GM21423 (cell line): ENCODE measurements around the gene POLR1F.
"Not testable (repeated sequence)": the region's sequence is repeated elsewhere in the genome, so short reads cannot be mapped to it uniquely, and the experiment has no call there.

ENCODE experiments used
- ATAC-seq: cut with Tn5 transposase; IDR thresholded peaks from one replicate; pipeline ENCODE4 v1.9.1; 2021; ENCODE audit warnings: mild to moderate bottlenecking, moderate library complexity; ENCODE audit not compliant: unreplicated experiment

POLR1F gene, protein sequence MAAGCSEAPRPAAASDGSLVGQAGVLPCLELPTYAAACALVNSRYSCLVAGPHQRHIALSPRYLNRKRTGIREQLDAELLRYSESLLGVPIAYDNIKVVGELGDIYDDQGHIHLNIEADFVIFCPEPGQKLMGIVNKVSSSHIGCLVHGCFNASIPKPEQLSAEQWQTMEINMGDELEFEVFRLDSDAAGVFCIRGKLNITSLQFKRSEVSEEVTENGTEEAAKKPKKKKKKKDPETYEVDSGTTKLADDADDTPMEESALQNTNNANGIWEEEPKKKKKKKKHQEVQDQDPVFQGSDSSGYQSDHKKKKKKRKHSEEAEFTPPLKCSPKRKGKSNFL

GRCh38 chr7:19708397-19709248 is at the start of gene POLR1F:
Gene POLR1F (minus strand): TSS chr7:19709037. CDS start chr7:19709016, 21 bp downstream.
- peak; percentile 98 for ATAC-seq

GRCh38 chr7:19754521-19755116 is 45.8 kb upstream of the POLR1F start:
- no peak for ATAC-seq

- ATAC-seq: no peak
Measured at GRCh38 chr7:19752020-19752419, 43.2 kb upstream of the POLR1F start.

DNA sequence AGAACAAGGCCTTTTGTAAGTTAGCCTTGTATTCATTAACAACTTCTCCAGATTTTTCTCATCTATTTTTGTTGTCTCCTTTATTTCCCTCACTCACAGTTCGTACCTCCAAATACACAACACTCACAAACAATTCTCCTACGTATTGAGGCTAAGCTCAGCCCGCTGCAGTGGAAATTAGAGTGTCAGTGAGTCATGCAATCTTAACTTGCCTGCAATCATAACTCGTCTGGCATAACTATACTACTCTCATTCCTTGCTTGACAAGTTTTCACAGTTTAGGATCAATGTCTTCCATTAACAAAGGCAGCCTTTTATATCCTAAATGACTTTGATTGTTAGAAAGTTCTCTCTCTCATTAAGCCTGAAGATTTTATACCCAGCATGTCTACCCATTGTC is 40.8 kb upstream of the POLR1F start:
- ATAC-seq: no peak

DNA sequence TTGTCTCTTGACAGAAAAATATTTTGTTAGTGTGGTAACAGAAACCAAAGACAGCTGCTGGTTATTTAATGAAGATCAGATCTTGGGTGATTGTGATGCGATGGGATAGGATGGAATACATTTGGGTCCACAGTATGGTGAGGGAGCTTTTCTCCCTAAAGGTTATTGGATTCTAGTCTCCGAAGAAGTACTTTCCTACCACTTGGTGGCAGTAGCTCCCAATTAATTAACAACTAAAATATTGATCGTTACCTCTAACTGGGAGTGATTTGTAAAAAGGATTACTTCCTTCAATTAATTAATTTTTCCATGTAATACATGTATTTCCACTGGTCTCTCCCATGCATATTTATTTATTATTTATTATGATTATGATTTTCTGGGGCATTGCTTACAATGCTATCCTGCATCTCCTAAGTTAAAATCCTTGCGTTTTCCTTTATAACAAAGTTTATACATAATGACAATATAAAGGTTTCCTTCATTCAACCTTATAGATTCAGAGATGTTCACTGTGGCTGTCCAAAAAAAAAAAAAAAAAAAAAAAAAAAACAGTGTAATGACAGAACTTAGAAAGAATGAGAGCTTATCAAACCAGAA is 39.0 kb upstream of the POLR1F start:
- no peak for ATAC-seq

- ATAC-seq: no peak
Measured at GRCh38 chr7:19744075-19744474, 35.2 kb upstream of the POLR1F start.

DNA sequence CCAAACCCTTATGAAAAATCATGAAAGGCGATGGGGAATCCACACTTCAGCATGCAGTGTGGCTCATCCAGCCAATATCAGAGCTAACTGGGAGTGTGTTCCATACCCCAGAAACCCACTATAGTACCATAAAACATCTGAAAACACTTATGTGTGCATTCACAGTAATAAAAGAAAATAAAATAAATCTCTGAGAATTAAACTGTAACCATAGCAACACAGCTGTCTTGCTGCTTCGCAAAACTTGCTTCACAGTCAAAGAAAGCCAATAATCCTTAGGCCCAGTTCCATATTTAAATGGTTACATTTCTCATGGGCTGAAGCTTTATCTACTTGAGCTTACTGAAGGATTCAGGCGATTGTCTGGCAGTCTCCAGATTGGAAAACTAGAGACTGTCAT is 19.9 kb upstream of the POLR1F start:
- no peak for ATAC-seq

DNA sequence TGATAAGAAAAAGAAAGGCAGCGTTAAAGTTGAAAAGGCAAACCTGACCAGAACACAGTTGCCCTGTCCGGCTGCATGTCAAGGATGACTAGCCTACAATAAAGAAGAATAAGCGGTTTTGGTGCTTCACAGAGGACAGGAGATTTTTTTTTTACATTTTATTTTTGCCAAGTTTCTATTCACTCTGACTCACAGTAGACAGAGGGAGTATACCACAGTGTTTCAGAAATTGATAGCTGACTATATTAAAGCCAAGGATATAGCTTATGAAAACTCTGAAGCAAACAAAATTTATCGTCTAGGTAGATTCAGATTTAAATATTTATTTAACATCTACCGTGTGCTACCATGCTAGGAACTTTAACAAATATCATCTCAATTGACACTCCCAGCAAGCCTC is 16.9 kb upstream of the POLR1F start:
- no peak for ATAC-seq

DNA sequence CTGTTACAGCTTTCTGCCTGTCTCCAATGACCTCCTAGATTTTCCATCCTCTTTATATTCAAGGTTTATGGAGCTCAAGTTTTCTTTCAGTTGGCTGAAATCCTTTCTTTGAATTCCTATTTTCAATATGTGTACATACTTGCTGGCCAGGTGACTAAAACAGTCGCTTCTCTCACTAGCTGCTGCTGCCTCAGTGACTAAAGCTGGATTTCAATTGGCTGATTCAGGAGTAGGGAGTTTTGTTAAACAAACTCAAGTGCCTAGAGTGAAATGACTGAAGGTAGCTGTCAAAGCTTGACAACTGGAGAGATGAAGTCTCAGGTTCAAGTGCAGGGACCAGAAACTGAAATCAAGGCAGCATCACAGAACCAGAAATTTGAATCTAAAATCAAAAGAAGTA is 6.7 kb upstream of the POLR1F start:
- no peak for ATAC-seq

- ATAC-seq: no peak
Measured at GRCh38 chr7:19713676-19714075, 4.8 kb upstream of the POLR1F start.

GRCh38 chr7:19709249-19709578 is 377 bp upstream of the POLR1F start:
- ATAC-seq: no peak

DNA sequence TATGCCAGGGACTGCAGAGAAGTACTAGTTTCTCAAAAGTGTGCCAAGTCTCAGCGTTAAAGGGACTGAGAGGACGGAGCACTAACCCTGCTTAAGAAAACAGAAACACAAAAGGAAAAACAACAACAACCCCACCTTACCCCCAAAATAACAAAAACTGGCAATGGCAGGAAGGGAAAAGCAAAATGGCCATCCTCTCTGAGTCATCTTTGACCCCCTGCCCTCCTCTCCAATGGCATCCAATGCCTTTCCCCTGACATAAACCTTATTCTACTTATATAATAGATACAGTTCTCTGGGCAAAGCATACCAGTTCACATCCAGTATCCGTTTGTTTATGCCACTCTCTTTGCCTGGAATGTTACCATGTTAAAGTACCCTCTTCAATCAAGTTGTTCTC is 1.6 kb downstream of the POLR1F start:
- ATAC-seq: no peak

DNA sequence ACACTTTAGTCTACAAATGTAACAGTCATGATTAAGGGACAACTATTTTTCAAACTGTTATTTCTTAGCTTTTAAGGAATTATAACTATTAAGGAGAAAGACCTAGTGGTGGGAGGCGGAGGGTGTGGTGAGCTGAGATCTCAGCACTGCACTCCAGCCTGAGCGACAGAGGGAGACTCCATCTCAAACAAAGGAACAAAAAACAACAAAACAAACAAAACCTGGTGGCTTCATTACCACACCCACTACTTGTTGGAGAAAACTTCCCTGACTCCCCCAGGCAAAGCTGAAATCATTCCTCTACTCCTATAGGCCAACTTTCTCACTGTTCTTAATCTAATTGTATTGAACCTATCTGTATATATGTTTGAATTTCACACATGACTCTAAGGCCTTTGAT is 3.2 kb downstream of the POLR1F start:
- no peak for ATAC-seq

DNA sequence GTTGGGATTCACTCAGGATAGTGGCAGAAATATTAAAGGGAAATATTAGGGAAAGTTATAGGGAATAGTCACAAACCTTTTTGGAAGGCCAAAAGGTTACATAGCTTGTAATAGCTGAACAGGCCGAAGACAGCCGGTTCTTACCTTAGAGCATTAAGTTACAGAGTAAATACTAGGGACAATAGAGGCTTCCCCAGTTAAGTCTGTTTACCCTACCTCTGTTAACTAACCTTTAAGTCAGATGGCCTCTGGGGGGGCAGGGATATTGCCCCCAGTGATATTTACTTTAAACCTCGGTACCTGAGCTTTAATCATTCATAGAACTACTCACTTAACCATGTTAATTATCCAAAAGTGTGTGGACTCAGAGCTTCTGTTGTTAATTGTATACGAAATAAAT is 7.4 kb downstream of the POLR1F start:
- ATAC-seq: no peak

GRCh38 chr7:19700936-19701335 is 7.9 kb downstream of the POLR1F start:
- ATAC-seq: no peak

DNA sequence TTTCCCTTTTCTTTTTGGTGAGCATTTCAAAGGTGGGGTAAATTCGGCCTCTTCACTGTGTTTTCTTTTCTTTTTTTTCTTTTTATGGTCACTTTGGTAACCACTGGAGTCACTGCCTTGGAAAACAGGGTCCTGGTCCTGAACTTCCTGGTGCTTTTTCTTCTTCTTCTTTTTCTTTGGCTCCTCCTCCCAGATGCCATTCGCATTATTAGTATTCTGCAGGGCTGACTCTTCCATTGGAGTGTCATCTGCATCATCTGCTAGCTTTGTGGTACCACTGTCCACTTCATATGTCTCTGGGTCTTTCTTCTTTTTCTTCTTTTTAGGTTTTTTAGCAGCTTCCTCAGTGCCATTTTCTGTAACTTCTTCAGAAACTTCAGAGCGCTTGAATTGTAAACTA is 10.5 kb downstream of the POLR1F start:
- no peak for ATAC-seq

DNA sequence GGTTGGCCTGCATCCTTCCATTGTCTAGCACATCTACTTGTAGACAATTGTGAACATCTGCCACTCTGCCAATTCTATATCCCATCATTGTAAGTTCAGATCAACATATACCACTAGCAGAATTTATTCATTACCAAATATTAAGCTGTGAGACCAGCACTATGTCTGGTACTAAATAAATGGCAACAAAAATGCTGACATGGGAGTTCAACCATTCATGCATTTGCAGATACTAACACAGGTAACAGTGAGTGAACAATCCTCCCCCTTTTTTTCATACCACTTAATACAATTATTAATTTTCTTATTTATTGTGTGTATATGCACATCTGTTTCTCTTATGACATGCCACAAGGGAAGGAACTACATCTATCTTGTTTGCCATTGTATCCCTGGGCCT is 11.9 kb downstream of the POLR1F start:
- no peak for ATAC-seq

- no peak for ATAC-seq
Measured at GRCh38 chr7:19692111-19692828, 16.6 kb downstream of the POLR1F start.

DNA sequence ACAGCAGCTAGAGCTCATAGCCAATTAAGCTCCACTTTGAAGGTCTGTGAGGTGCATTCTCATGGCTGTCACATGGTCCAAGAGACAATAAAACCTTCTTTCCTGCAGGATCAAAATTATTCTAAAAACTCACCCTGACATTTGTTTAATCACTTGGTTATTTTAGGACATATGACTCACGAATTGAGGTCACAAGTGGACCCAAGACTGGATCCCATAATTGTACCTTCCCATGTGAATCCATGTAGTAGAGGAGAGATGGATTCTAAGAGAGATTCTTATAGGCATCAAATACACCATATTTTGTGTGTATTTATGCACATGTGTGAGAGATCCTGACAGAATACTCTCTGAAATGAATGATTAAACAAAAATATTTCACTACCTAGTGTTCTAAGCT is 18.1 kb downstream of the POLR1F start:
- ATAC-seq: no peak

- not testable (repeated sequence) for ATAC-seq
Measured at GRCh38 chr7:19689130-19689529, 19.7 kb downstream of the POLR1F start.

- no peak for ATAC-seq
Measured at GRCh38 chr7:19681596-19681995, 27.2 kb downstream of the POLR1F start.
